Esophagus squamous epithelium (tissue), 5 donors: ENCODE results near the gene DUSP22. TPM values are rescaled to one million over a fixed set of nuclear protein-coding genes. Genes with fewer than 3 reads are reported as not detected.

Source experiments
- DNase-seq: peaks from one replicate; lab custom pipeline; 2025; lab: John Stamatoyannopoulos, UW
- H3K27ac ChIP-seq, 4 donors: fragments of 200-600 bp; sonication (generic); one replicate each; pipeline ENCODE4 v1.5.1; 2016 to 2019; ENCODE audit warnings: mild to moderate bottlenecking in 1 of 4
- H3K27me3 ChIP-seq, 4 donors: fragments of 200-600 bp; sonication (generic); 1 replicate in 3 of 4; 2 replicates in 1 of 4; pipeline versions ENCODE4 v1.5.1 to v1.6.0; 2017 to 2021; ENCODE audit warnings: antibody characterized with exemption in 1 of 4
- H3K36me3 ChIP-seq, 3 donors: fragments of 200-600 bp; sonication (generic); one replicate each; pipeline ENCODE4 v1.5.1; 2016 to 2019
- H3K4me1 ChIP-seq, 3 donors: fragments of 200-600 bp; sonication (generic); one replicate each; pipeline ENCODE4 v1.5.1; 2017 to 2019
- H3K4me3 ChIP-seq, 4 donors: fragments of 200-600 bp; sonication (generic); 1 replicate in 3 of 4; 2 replicates in 1 of 4; pipeline ENCODE4 v1.5.1; 2016 to 2019; ENCODE audit warnings: mild to moderate bottlenecking in 2 of 4, moderate library complexity in 1 of 4
- H3K9me3 ChIP-seq, 3 donors: fragments of 200-600 bp; sonication (generic); one replicate each; pipeline ENCODE4 v1.5.1; 2016 to 2019
- POLR2A ChIP-seq, 4 donors: fragments of 450-650 bp; IDR thresholded peaks; one replicate each; pipeline ENCODE4 v1.6.1; 2017; ENCODE audit warnings: antibody characterized with exemption in 4 of 4, mild to moderate bottlenecking in 4 of 4, moderate library complexity in 3 of 4
- WGBS, 2 donors: methylation state at CpG; one replicate each; pipeline ENCODE4 v1.1.5; 2018; 5-methylcytosine and 5-hydroxymethylcytosine counted together
- intact Hi-C: fragments of 100-400 bp; cut with DNase I; formaldehyde crosslinking; loops from one replicate; pipeline ENCODE4 v1.15.0; 2022
- total RNA-seq, 4 donors: library from RNA; depleted of rRNA; stranded (reverse); fragments of >200 nt; gene quantifications; one replicate each; pipeline ENCODE4 v1.1.0, GENCODE V29; 2016
- TF ChIP-seq, protein P1 (sequence below), 6 experiments: fragments of 450-650 bp in 4 of 6; fragments of 200-600 bp in 2 of 6; sonication (generic) in 2 of 6; IDR thresholded peaks; one replicate each; pipeline ENCODE4 v1.5.1; 2016 to 2019; ENCODE audit warnings: antibody characterized with exemption in 6 of 6, mild to moderate bottlenecking in 4 of 6, moderate library complexity in 4 of 6
- donor health status: DM: yes; HTN: yes; CAD: no.

DUSP22 gene
- total RNA-seq, 4 donors from 2014 or later = 34.2 to 54.6 (median 45.2) TPM

DNA sequence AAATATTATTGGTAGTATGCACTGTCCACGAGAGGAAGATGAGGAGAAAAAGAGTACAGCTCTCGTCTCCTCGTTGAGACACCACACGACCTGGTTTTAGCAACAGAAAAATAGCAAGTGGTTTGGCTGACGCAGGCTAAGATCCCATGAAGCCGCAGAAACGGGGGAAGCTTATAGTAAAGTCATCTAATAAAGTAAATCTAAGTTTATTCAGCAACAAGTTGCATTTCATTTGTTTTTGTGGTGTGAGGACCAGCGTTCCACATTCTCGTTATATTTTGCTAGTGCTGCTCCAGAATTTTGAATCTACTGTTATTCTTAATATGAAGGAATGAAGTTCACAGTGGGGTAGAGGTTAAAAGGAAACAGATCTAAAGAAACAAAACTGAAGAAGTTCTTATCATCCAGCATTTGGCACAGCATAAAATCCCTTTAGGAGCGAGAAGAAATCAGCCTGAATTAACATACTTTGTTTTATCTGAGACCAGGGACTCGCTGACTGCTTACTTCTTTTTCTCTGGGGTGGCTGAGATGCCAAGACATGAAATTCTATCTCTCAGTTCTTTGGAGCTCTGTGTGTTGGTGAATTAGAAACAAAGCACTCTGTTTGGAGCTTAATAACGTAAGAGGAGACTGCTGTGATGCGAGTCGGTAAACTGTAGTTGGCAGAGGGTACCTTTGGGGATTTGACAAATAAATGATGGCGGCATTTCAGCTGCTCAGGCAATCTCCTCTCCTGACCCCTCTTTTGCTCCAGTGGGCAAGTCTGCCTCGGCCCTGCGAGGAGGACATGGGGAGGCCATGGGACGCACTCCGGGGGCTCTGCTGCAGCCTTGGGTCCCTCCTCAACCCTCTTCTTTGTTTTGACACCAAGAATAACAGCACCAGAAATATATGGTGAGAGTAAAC lies 74.4 kb downstream of the DUSP22 start:
- no peaks in the 10 kb centered on the region for H3K36me3 ChIP-seq
- H3K4me1 ChIP-seq = no peaks in the 10 kb centered on the region
- no peak overlapping the region for H3K27ac ChIP-seq
- no peak overlapping the region for H3K4me3 ChIP-seq
- intact Hi-C loops = no loop called here
- no peak for TF ChIP-seq POLR2A (IDR thresholded peaks at IDR 0.05)
- TF ChIP-seq, protein P1, sequence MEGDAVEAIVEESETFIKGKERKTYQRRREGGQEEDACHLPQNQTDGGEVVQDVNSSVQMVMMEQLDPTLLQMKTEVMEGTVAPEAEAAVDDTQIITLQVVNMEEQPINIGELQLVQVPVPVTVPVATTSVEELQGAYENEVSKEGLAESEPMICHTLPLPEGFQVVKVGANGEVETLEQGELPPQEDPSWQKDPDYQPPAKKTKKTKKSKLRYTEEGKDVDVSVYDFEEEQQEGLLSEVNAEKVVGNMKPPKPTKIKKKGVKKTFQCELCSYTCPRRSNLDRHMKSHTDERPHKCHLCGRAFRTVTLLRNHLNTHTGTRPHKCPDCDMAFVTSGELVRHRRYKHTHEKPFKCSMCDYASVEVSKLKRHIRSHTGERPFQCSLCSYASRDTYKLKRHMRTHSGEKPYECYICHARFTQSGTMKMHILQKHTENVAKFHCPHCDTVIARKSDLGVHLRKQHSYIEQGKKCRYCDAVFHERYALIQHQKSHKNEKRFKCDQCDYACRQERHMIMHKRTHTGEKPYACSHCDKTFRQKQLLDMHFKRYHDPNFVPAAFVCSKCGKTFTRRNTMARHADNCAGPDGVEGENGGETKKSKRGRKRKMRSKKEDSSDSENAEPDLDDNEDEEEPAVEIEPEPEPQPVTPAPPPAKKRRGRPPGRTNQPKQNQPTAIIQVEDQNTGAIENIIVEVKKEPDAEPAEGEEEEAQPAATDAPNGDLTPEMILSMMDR (IDR thresholded peaks at IDR 0.05) = no peak
- H3K9me3 ChIP-seq = peaks cover 0 to 19% (median 0%) of the 10 kb centered on the region in 3 donors
- WGBS, 2 donors = 70 to 73% methylated on average over 19 of the region's 19 CpGs
- no peak for DNase-seq
- peaks cover 0 to 42% (median 0%) of the 10 kb centered on the region in 4 donors for H3K27me3 ChIP-seq

- peaks cover 0 to 19% (median 0%) of the 10 kb centered on the region in 3 donors for H3K9me3 ChIP-seq
- H3K4me3 ChIP-seq = no peak overlapping the region
- H3K4me1 ChIP-seq = no peaks in the 10 kb centered on the region
- intact Hi-C loops = no loop called here
- 82 to 83% methylated on average over 8 of the region's 8 CpGs for WGBS, 2 donors
- H3K27ac ChIP-seq = no peak overlapping the region
- no peak for DNase-seq
- no peaks in the 10 kb centered on the region for H3K36me3 ChIP-seq
- peaks cover 0 to 49% (median 0%) of the 10 kb centered on the region in 4 donors for H3K27me3 ChIP-seq
- TF ChIP-seq, protein P1 (IDR thresholded peaks at IDR 0.05) = no peak
- no peak for TF ChIP-seq POLR2A (IDR thresholded peaks at IDR 0.05)
These were observed 75.1 kb downstream of the DUSP22 start for GRCh38 chr6:367298-367794.

GRCh38 chr6:367891-368630 lies 75.8 kb downstream of the DUSP22 start:
- TF ChIP-seq POLR2A (IDR thresholded peaks at IDR 0.05) = no peak
- TF ChIP-seq, protein P1 (IDR thresholded peaks at IDR 0.05) = no peak
- H3K36me3 ChIP-seq = no peaks in the 10 kb centered on the region
- WGBS, 2 donors = 70 to 71% methylated on average over 16 to 17 of the region's 17 CpGs
- H3K27ac ChIP-seq = no peak overlapping the region
- H3K9me3 ChIP-seq = peaks cover 0 to 13% (median 0%) of the 10 kb centered on the region in 3 donors
- intact Hi-C loops = no loop called here
- peaks cover 0 to 56% (median 0%) of the 10 kb centered on the region in 4 donors for H3K27me3 ChIP-seq
- H3K4me3 ChIP-seq = no peak overlapping the region
- no peaks in the 10 kb centered on the region for H3K4me1 ChIP-seq
- DNase-seq = no peak

- no peaks in the 10 kb centered on the region for H3K4me1 ChIP-seq
- H3K27ac ChIP-seq = no peak overlapping the region
- no peaks in the 10 kb centered on the region for H3K36me3 ChIP-seq
- WGBS, 2 donors = 78 to 79% methylated on average over 13 of the region's 13 CpGs
- DNase-seq = no peak
- no peaks in the 10 kb centered on the region for H3K9me3 ChIP-seq
- intact Hi-C loops = no loop called here
- H3K4me3 ChIP-seq = no peak overlapping the region
- TF ChIP-seq POLR2A (IDR thresholded peaks at IDR 0.05) = no peak
- TF ChIP-seq, protein P1 (IDR thresholded peaks at IDR 0.05) = no peak
- H3K27me3 ChIP-seq = peaks cover 0 to 73% (median 2%) of the 10 kb centered on the region in 4 donors
These were observed 77.5 kb downstream of the DUSP22 start for GRCh38 chr6:369559-370431.
